Vagina (tissue), 2 donors: ENCODE measurements around the gene LRRC56.

Source experiments
- CTCF ChIP-seq, 3 experiments: fragments of 450-650 bp in 2 of 3; fragments of 200-600 bp in 1 of 3; sonication (generic) in 1 of 3; IDR thresholded peaks; one replicate each; pipeline ENCODE4 v1.5.1; 2017 to 2019; ENCODE audit warnings: antibody characterized with exemption in 3 of 3, mild to moderate bottlenecking in 2 of 3, moderate library complexity in 2 of 3
- POLR2A ChIP-seq, 2 donors: fragments of 450-650 bp; IDR thresholded peaks; one replicate each; pipeline ENCODE4 v1.6.1; 2017; ENCODE audit warnings: antibody characterized with exemption in 2 of 2, mild to moderate bottlenecking in 2 of 2, moderate library complexity in 2 of 2
- POLR2AphosphoS5 ChIP-seq, 2 donors: sonication (generic); formaldehyde crosslinking; IDR thresholded peaks; one replicate each; pipeline ENCODE4 v1.9.0; 2017; ENCODE audit warnings: antibody characterized with exemption in 2 of 2, mild to moderate bottlenecking in 2 of 2, low read depth in 1 of 2; ENCODE audit not compliant: insufficient read depth in 1 of 2

- TF ChIP-seq CTCF (IDR thresholded peaks at IDR 0.05) (no peak), POLR2A (IDR thresholded peaks at IDR 0.05) (no peak), POLR2AphosphoS5 (IDR thresholded peaks at IDR 0.05; ENCODE audit: insufficient read depth in 1 of 2, low read depth in 1 of 2) (no peak)
Observed at GRCh38 chr11:491358-491757, 46.0 kb upstream of the LRRC56 start.
